Common myeloid progenitor, CD34-positive (primary cell): Measurements from ENCODE around the gene DRC1.
A peak's percentile ranks its signal among the peaks of the same experiment; 100 is the strongest.

ENCODE experiments used
- CTCF ChIA-PET: fragments of 350-600 bp; sonication (Branson Sonifier 250); formaldehyde crosslinking; loops from one replicate; lab custom pipeline; 2021; ENCODE audit warnings: antibody characterized with exemption; lab: Charles Lee
- POLR2A ChIA-PET: fragments of 350-600 bp; sonication (Branson Sonifier 250); formaldehyde crosslinking; loops from one replicate; lab custom pipeline; 2021; ENCODE audit warnings: antibody characterized with exemption; lab: Charles Lee
- DNase-seq, 3 donors: peaks; one replicate each; pipeline versions ENCODE4 v3.0.0 to v3.0.0-alpha.2; 2013
- H3K27ac ChIP-seq, 2 experiments: 1 replicate in 1 of 2; 2 replicates in 1 of 2; pipeline ENCODE4 v1.7.0; 2013; ENCODE audit warnings: inconsistent platforms in 2 of 2, low read length in 2 of 2, mild to moderate bottlenecking in 2 of 2, low read depth in 1 of 2, moderate library complexity in 1 of 2; ENCODE audit not compliant: severe bottlenecking in 2 of 2, insufficient read depth in 1 of 2, poor library complexity in 1 of 2
- H3K27me3 ChIP-seq, 5 experiments: replicated peaks in 2 of 5; 1 replicate in 3 of 5; 2 replicates in 2 of 5; pipeline versions ENCODE4 v1.6.1 to v1.7.0; 2013; ENCODE audit warnings: low read length in 4 of 5, mild to moderate bottlenecking in 2 of 5, moderate library complexity in 2 of 5, inconsistent platforms in 1 of 5; ENCODE audit not compliant: insufficient read depth in 5 of 5, control insufficient read depth in 4 of 5
- H3K36me3 ChIP-seq, 4 experiments: 1 replicate in 2 of 4; 2 replicates in 2 of 4; pipeline versions ENCODE4 v1.6.1 to v1.7.0; 2013; ENCODE audit warnings: low read length in 3 of 4, control low read depth in 1 of 4, mild to moderate bottlenecking in 1 of 4; ENCODE audit not compliant: control insufficient read depth in 4 of 4, insufficient read depth in 4 of 4
- H3K4me1 ChIP-seq, 4 experiments: 1 replicate in 3 of 4; 2 replicates in 1 of 4; pipeline versions ENCODE4 v1.6.1 to v1.7.1; 2013; ENCODE audit warnings: low read length in 3 of 4, mild to moderate bottlenecking in 3 of 4, control low read depth in 1 of 4, inconsistent platforms in 1 of 4, moderate library complexity in 1 of 4; ENCODE audit not compliant: control insufficient read depth in 4 of 4, insufficient read depth in 4 of 4; ENCODE audit errors: control extremely low read depth in 1 of 4
- H3K4me3 ChIP-seq, 7 experiments: 1 replicate in 4 of 7; 2 replicates in 3 of 7; pipeline versions ENCODE4 v1.5.1 to v1.7.0; 2013; ENCODE audit warnings: mild to moderate bottlenecking in 7 of 7, low read length in 6 of 7, moderate library complexity in 6 of 7, inconsistent platforms in 2 of 7, low read depth in 2 of 7, control low read depth in 1 of 7; ENCODE audit not compliant: insufficient read depth in 4 of 7, control insufficient read depth in 1 of 7; ENCODE audit errors: extremely low read depth in 1 of 7
- H3K9me3 ChIP-seq, 5 experiments: 1 replicate in 4 of 5; 2 replicates in 1 of 5; pipeline versions ENCODE4 v1.6.1 to v1.7.1; 2013; ENCODE audit warnings: low read length in 4 of 5, mild to moderate bottlenecking in 2 of 5, inconsistent platforms in 1 of 5, low read depth in 1 of 5, moderate library complexity in 1 of 5; ENCODE audit not compliant: control insufficient read depth in 4 of 5, insufficient read depth in 2 of 5; ENCODE audit errors: control extremely low read depth in 1 of 5
- WGBS: methylation state at CpG from one replicate; pipeline ENCODE4 v1.1.5; 2013; ENCODE audit not compliant: insufficient coverage; 5-methylcytosine and 5-hydroxymethylcytosine counted together

The DRC1 gene

DNA sequence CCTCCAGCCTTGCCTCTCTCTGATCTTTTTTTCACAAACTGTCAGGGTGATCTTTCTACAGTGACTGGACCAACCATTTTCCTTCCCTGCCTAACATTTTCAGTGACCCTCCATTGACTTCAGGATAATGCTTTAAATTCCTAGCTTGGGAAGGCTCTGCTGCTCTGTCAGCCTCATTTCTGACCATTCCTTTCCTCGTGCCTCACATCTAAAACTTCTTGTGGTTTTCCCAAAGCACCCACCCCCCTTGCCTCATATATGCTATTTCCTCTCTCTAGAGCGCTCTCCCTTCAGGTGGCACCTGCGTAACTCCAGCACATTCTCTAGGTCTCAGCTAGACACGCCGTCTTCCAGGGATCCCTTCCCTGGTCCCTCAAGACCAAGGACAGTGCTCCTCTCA lies 37.2 kb downstream of the DRC1 start:
- CTCF ChIA-PET = interaction anchor here (0.7 kb wide), 1 partner anchor 20 kb away, joined by 3 read pairs; no protein-coding TSS in a partner anchor
- WGBS = 86% methylated on average over 5 of the region's 5 CpGs

DNA sequence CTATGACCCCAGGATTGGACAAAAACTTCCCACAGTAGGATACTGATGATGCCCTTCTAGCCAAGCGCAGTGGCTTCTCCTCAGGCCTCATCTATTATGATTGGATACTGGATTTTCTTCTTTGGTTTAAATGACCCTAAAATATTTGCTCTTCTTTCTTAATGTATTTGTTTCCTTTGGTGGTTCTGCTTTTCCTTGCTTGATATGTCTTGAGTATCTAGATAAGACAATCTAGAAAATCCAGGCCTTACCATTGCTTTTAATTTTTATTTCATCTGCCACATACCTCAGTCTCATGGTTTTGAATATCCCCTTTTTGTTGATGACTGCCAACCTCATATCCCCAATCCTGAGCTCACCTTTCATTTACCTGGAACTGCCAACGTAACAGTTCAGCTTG lies 40.6 kb downstream of the DRC1 start:
- Histone ChIP-seq H3K4me3 (no peak overlapping the region), H3K27ac (no peak overlapping the region), H3K36me3 (no peaks in the 10 kb centered on the region), H3K27me3 (no peaks in the 10 kb centered on the region), H3K9me3 (no peaks in the 10 kb centered on the region), H3K4me1 (no peaks in the 10 kb centered on the region)
- DNase-seq = peak; percentile 14 to 59 (median 39)
- POLR2A ChIA-PET = no interaction called here
- WGBS = 40% methylated on average over 1 of the region's 2 CpGs
- CTCF ChIA-PET = interaction anchor here (1.4 to 1.6 kb wide), 2 partner anchors 12 to 13 kb away, joined by 3 to 5 read pairs; no protein-coding TSS in a partner anchor

More for the DNA sequence above, 37.2 kb downstream of the DRC1 start:
- Histone ChIP-seq H3K27me3 (no peaks in the 10 kb centered on the region), H3K36me3 (no peaks in the 10 kb centered on the region), H3K27ac (no peak overlapping the region), H3K9me3 (no peaks in the 10 kb centered on the region), H3K4me1 (no peaks in the 10 kb centered on the region), H3K4me3 (no peak overlapping the region)
- no peak for DNase-seq
- POLR2A ChIA-PET = no interaction called here

DNA sequence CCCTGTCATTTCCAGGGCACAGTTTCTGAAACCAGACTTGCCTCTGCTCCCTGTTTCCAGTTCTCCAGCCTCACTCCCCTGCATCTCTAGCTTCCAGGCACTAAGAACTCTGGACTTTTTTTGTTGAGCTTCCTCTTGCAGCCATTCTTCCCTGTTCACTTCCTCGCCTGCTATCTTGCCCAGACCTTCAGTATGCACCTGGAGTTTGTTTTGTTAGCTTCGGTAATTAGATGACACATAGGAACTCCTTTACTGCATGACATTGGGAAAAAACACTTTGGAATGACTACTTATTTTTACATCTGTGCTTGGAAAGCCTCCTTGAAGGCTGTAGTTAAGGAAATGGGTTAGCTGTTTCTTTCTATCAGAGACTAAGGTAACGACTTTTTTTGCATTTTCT lies 41.0 kb downstream of the DRC1 start:
- 100% methylated on average over 1 of the region's 3 CpGs for whole genome bisulfite sequencing
- POLR2A ChIA-PET = no interaction called here
- CTCF ChIA-PET = interaction anchor here (1.6 kb wide), 1 partner anchor 12 kb away, joined by 3 read pairs; no protein-coding TSS in a partner anchor
- no peaks in the 10 kb centered on the region for H3K4me1 ChIP-seq
- peak in 1 of 3 donors; percentile 7 for DNase-seq
- H3K4me3 ChIP-seq = no peak overlapping the region
- no peaks in the 10 kb centered on the region for H3K27me3 ChIP-seq
- no peaks in the 10 kb centered on the region for H3K36me3 ChIP-seq
- H3K9me3 ChIP-seq = no peaks in the 10 kb centered on the region
- no peak overlapping the region for H3K27ac ChIP-seq

DNA sequence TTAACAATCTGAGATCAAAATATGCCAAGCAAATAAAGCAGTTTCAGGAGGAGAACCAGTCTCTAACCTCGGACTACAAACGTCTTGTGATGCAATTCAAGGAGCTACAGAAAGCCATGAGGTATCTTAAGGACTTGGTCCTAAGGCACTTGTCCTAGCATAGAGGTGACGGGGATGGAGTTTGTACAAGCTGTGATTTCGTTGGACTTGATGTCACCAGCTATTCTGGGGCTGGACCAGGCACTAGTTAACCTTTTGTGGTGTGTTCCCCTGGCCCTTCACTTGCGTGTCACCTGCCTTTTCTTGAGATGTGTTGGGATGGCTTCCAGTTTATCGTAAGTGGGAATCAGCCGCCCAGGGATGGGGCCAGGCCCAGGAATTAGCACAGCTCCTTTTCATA lies 42.5 kb downstream of the DRC1 start:
- 97% methylated on average over 7 of the region's 7 CpGs for WGBS
- Histone ChIP-seq H3K4me1 (no peaks in the 10 kb centered on the region), H3K27me3 (no peaks in the 10 kb centered on the region), H3K9me3 (no peaks in the 10 kb centered on the region), H3K27ac (no peak overlapping the region), H3K4me3 (no peak overlapping the region), H3K36me3 (no peaks in the 10 kb centered on the region)
- DNase-seq = no peak
- CTCF ChIA-PET = interaction anchor here (0.6 to 1.3 kb wide), 2 partner anchors 25 to 96 kb away, joined by 3 read pairs; no protein-coding TSS in a partner anchor
- POLR2A ChIA-PET = no interaction called here

DNA sequence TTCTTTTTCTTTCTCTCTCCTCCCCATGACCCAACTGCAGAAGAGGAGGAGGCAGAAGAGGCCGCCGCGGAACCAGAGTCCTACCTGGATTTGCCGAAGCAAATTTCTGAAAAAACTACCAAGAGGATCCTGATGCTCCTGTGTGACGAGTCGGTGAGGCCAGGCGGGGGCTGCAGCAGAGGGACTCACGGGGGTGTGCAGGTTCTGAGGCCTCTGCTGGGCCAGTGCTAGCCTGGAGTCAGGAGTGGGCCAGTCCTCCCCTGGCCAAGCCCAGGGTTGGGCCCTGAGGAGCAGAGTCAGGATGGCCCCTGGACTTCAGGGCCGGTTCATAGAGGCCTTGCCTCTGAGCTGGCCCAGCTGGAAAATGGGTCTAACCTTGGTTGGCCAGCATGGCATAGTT lies 46.9 kb downstream of the DRC1 start:
- ChIA-PET CTCF (interaction anchor here (1.0 kb wide), 1 partner anchor 29 kb away, joined by 3 read pairs; no protein-coding TSS in a partner anchor), POLR2A (no interaction called here)
- H3K4me1 ChIP-seq = no peaks in the 10 kb centered on the region
- no peaks in the 10 kb centered on the region for H3K27me3 ChIP-seq
- no peaks in the 10 kb centered on the region for H3K36me3 ChIP-seq
- no peak for DNase-seq
- H3K27ac ChIP-seq = no peak overlapping the region
- no peaks in the 10 kb centered on the region for H3K9me3 ChIP-seq
- no peak overlapping the region for H3K4me3 ChIP-seq
- whole genome bisulfite sequencing = 97% methylated on average over 8 of the region's 9 CpGs

DNA sequence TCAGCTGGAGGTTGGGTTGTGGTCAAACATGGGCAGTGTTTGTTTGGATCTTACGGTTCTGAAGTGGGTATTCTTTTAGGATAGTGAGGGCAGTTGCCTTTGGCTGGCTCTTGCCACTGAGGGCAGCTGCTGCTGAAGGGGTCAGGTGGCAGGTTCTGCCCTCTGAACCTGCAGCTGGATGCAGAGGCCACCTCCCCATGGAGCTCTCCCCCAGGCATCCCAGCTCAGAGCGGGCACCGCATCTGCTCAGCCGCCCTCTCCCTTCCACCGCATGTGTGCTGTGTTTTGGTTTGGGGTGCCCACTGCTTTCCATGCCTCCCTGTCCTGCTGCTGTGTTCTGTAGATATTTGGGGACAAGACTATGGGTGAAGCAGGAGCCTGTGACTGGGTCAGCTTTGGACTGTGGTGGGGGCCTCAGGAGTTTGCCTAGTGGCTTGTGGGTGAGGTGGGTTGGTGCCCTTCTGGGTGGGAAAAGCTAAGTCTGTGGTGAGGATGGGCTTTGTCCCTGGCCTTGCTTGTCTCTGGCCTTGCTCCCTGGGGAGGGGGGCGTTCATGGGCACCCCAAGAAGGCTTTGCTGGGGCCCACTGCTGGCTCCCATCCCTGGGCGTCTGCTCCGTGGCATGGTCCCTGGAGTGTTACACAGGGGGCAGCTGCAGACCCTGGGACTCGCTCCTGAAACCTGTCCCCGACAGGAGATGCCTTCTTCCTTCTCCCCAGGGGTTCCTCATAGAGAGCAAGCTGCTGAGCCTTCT lies 47.7 kb downstream of the DRC1 start:
- Histone ChIP-seq H3K27me3 (no peaks in the 10 kb centered on the region), H3K4me3 (no peak overlapping the region), H3K27ac (no peak overlapping the region), H3K9me3 (no peaks in the 10 kb centered on the region), H3K36me3 (no peaks in the 10 kb centered on the region), H3K4me1 (no peaks in the 10 kb centered on the region)
- ChIA-PET POLR2A (no interaction called here), CTCF (no interaction called here)
- 97% methylated on average over 6 of the region's 10 CpGs for WGBS
- no peak for DNase-seq

DNA sequence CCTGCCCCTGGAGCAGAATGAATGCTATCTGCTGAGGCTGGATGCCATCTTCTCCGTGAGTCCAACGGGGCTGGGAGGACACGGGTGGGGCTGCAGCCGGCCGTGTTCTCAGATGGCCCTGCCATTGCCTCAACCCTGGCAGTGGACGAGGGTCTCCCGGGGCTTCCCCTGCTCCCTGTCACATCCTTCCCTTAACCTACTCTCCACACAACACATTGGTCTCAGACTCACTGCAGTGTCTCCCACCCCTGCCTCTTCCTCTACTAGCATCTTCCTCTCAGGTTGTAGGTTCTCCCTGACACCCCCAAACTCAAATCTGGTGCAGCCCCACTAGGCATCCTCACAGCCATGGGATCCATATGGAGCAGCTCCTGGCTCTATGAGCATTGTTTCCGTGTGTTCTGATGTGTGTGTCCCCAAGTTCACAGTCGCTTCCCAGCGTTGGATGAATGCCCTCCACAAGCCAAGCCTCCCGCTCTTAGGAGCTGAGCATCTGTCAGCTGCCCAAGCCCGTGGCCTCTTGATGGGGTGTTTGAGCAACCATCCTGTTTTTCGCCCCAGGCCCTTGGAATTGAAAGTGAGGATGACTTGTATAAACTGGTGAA lies 48.4 kb downstream of the DRC1 start:
- POLR2A ChIA-PET = no interaction called here
- CTCF ChIA-PET = no interaction called here
- no peaks in the 10 kb centered on the region for H3K27me3 ChIP-seq
- H3K9me3 ChIP-seq = no peaks in the 10 kb centered on the region
- no peaks in the 10 kb centered on the region for H3K36me3 ChIP-seq
- no peak overlapping the region for H3K27ac ChIP-seq
- DNase-seq = no peak
- no peak overlapping the region for H3K4me3 ChIP-seq
- peaks cover 0 to 3% (median under 1%) of the 10 kb centered on the region in 4 experiments for H3K4me1 ChIP-seq
- WGBS = 96% methylated on average over 11 of the region's 13 CpGs
